Naive B cell (primary cell): ENCODE measurements around the gene MAP4K1. TPM values are rescaled to one million over a fixed set of nuclear protein-coding genes. Genes with fewer than 3 reads are reported as not detected.
"Not testable (repeated sequence)": the region's sequence is repeated elsewhere in the genome, so short reads cannot be mapped to it uniquely, and the experiment has no call there.

Experiments used
- ATAC-seq, 2 donors: fragments of 150-1000 bp; cut with Tn5 transposase; 2 replicates each; pipeline ENCODE4 v1.10.0; 2021; ENCODE audit warnings: low read depth in 2 of 2, mild to moderate bottlenecking in 2 of 2, moderate library complexity in 2 of 2
- DNase-seq: peaks from one replicate; pipeline ENCODE4 v3.0.0; 2022
- H3K27ac Mint-ChIP-seq, 6 donors: one replicate each; pipeline ENCODE4 v1.8.0; 2020 to 2022; ENCODE audit warnings: mild to moderate bottlenecking in 6 of 6, mixed read lengths in 6 of 6, moderate library complexity in 5 of 6, inconsistent platforms in 2 of 6
- H3K27me3 Mint-ChIP-seq, 3 donors: one replicate each; pipeline ENCODE4 v1.8.0; 2021 to 2022; ENCODE audit warnings: mixed read lengths in 3 of 3, mild to moderate bottlenecking in 1 of 3
- H3K36me3 Mint-ChIP-seq, 2 donors: one replicate each; pipeline ENCODE4 v1.8.0; 2020 to 2022; ENCODE audit warnings: mixed read lengths in 2 of 2, inconsistent platforms in 1 of 2, mild to moderate bottlenecking in 1 of 2
- H3K4me1 Mint-ChIP-seq, 3 donors: one replicate each; pipeline ENCODE4 v1.8.0; 2020 to 2022; ENCODE audit warnings: mixed read lengths in 3 of 3, inconsistent platforms in 1 of 3, mild to moderate bottlenecking in 1 of 3, moderate library complexity in 1 of 3
- H3K4me3 Mint-ChIP-seq, 8 donors: one replicate each; pipeline ENCODE4 v1.8.0; 2020 to 2022; ENCODE audit warnings: mild to moderate bottlenecking in 8 of 8, mixed read lengths in 8 of 8, moderate library complexity in 8 of 8, inconsistent platforms in 2 of 8
- H3K9me3 Mint-ChIP-seq, 7 donors: one replicate each; pipeline ENCODE4 v1.8.0; 2020 to 2022; ENCODE audit warnings: mixed read lengths in 7 of 7, mild to moderate bottlenecking in 5 of 7, inconsistent platforms in 2 of 7, moderate library complexity in 1 of 7
- polyA plus RNA-seq, 6 donors: library from polyadenylated mRNA; unstranded; fragments of 300-500 nt; fragmentation: Illumina TruSeq; gene quantifications; one replicate each; pipeline ENCODE4 v1.2.3, GENCODE V29; 2021; ENCODE audit warnings: low read depth in 6 of 6

MAP4K1 gene
- polyA plus RNA-seq, 6 donors from 2014 or later: 119 to 194 (median 138) TPM

DNA sequence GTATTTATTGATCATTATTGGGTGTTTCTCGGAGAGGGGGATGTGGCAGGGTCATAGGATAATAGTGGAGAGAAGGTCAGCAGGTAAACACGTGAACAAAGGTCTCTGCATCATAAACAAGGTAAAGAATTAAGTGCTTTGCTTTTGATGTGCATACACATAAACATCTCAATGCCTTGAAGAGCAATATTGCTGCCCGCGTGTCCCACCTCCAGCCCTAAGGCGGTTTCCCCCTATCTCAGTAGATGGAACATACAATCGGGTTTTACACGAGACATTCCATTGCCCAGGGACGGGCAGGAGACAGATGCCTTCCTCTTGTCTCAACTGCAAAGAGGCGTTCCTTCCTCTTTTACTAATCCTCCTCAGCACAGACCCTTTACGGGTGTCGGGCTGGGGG is 13.5 kb upstream of the MAP4K1 start:
- not testable (repeated sequence) for H3K4me3 Mint-ChIP-seq, H3K9me3 Mint-ChIP-seq, ATAC-seq, DNase-seq, H3K27me3 Mint-ChIP-seq
- Mint-ChIP-seq H3K27ac (peak overlapping the region in 3 of 6 donors; percentile 14 to 59 (median 54)), H3K4me1 (peaks cover 12 to 16% (median 13%) of the 10 kb centered on the region in 3 donors), H3K36me3 (peaks cover 10 to 30% of the 10 kb centered on the region in 2 donors)

DNA sequence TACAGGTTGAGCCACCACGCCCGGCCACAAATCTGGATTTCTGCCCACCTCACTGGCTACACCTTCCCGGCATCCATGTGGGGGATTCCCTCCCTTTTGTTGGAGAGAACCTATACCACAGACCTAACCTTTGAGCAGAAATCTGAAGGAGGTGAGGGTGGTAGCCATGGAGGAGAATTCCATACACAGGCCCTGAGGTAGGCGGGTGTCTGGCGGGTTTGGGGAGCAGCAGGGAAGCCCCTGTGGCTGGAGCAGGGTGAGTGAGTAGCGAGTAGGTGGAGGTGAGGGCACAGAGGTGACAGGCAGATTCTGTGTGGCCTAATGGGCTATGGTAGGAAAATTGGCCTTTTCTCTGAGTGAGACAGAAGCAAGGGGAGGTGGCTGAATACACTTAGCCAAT is 11.8 kb upstream of the MAP4K1 start:
- Mint-ChIP-seq H3K36me3 (peaks cover 17 to 40% of the 10 kb centered on the region in 2 donors), H3K27me3 (no peaks in the 10 kb centered on the region), H3K27ac (peak overlapping the region in 2 of 6 donors; percentile 29 to 57), H3K9me3 (no peaks in the 10 kb centered on the region), H3K4me3 (no peak overlapping the region), H3K4me1 (peaks cover 3 to 12% (median 3%) of the 10 kb centered on the region in 3 donors)
- ATAC-seq (no peak), DNase-seq (no peak)

DNA sequence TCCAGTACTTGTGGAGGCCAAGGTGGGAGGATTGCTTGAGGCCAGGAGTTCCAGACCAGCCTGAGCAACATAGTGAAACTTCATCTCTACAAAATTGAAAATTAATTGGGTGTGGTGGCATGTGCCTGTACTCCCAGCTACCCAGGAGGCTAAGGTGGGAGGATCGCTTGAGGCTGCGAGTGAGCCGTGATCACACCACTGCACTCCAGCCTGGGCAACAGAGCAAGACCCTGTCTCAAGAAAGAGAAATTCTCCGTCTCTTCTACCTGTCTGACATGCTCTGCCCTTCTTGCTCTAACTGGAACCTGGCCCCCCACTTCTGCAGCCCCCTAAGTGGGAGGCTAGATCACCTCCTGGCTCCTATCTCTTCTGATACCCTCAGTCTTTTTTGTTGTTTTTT is 8.6 kb upstream of the MAP4K1 start:
- ATAC-seq (no peak), DNase-seq (no peak)
- peak overlapping the region in 1 of 8 donors; percentile 22 for H3K4me3 Mint-ChIP-seq
- peak overlapping the region in 1 of 6 donors; percentile 37 for H3K27ac Mint-ChIP-seq
- peaks cover 5 to 6% (median 5%) of the 10 kb centered on the region in 3 donors for H3K4me1 Mint-ChIP-seq
- no peaks in the 10 kb centered on the region for H3K27me3 Mint-ChIP-seq
- H3K9me3 Mint-ChIP-seq: no peaks in the 10 kb centered on the region
- peaks cover 12 to 41% of the 10 kb centered on the region in 2 donors for H3K36me3 Mint-ChIP-seq

DNA sequence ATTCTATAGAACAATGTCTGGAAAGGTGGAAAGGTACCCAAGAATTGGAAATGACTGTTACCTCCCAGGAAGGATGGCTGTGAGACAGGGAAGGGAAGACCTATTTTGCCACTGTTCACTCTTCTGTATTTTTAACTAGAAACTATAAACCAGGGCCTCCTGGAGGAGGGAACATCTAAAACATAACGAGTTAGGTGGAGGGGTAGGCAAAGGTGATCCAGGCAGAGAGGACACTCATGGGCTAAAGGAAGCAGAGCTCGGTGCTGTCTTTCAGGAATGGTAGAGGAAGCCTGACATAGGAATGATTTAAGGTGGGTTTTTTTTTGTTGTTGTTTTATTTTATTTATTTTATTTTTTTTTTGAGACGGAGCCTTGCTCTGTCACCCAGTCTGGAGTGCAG is 7.1 kb upstream of the MAP4K1 start:
- peak overlapping the region in 1 of 6 donors; percentile 26 for H3K27ac Mint-ChIP-seq
- H3K27me3 Mint-ChIP-seq: no peaks in the 10 kb centered on the region
- H3K9me3 Mint-ChIP-seq: no peaks in the 10 kb centered on the region
- H3K36me3 Mint-ChIP-seq: peaks cover 12 to 41% of the 10 kb centered on the region in 2 donors
- ATAC-seq (no peak), DNase-seq (no peak)
- H3K4me1 Mint-ChIP-seq: peaks cover 11 to 13% (median 12%) of the 10 kb centered on the region in 3 donors
- peak overlapping the region in 1 of 8 donors; percentile 52 for H3K4me3 Mint-ChIP-seq

DNA sequence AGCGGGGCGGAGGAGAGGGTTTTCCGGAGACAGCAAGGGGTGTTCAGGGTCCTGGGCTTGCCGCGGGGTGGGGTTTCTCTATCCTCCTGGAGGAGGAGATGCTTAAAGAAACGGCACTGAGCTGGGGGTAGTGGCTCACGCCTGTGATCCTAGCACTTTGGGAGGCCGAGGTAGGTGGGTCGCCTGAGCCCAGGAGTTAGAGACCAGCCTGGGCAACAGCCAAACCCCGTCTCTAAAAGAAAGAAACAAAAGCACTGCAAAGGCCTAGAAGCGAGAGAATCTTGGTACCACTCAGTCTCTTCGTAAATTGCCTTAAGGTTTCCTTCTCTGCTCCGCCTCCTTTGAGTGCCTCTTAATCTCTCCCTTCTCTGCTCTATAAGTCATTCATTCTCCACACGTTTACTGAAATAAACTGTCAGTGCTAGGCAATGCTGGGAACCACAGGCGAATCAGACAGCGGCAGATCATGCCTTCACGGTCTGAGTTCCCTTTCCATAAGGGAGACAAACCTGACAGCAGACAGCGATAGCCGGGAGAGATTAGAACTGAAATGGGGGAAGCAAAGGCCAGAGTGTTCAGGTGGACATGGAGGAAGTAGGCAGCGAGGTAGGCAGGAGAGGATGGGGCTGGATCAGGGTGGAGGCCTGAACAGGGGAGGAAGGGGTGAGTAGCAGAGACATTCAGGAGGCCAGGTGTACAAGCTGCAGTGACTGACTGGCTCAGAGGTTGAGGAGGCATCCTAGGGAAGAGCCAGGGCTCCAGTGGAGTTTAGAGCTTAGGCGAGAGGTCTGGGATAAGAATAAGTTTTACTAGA is 1.8 kb upstream of the MAP4K1 start:
- no peak for ATAC-seq
- Mint-ChIP-seq H3K4me3 (peak overlapping the region; percentile 94 to 100 (median 98)), H3K4me1 (peaks cover 33 to 60% (median 59%) of the 10 kb centered on the region in 3 donors)

DNA sequence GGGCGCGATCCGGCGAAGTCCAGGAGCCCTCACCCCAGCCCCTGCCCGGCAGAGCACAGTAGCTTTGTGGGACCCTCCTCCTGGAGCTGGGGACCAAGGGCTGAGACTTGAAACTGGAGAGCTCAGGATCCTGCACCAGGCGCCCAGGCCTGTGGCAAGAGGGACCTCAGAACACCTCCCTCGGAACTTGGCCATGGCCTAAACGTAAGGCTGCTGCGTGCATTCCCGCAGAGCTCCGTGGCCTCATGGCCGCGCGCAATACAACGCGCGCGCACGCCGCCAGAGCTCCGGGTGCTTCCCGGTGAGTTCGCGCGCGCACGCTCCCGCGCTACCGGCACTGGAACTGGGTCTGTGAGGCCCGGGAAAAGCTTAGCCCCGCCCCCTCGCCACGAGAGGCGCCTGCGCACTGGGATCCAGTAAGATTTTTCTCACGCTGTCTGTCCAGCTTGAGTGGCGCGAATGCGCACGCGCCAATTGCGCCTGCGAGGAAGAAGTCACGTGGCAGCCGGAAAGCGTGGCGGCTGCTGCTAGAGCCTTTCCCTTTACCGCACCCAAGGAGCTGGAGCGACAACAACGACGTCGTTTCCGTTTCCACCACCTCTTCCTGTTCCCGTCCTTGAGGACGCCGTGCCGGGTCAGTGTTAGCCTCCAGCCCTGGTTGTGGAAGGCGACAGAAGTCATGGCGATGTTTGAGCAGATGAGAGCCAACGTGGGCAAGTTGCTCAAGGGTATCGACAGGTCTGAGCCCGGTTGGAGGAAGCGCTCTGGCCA is 1.0 kb upstream of the MAP4K1 start, which contains the start of gene EIF3K:
Gene EIF3K (plus strand): TSS at position 599 of the 771 bp plus-strand sequence. CDS start 81 bp downstream, at position 680.
- peak within 1 kb of the TSS; percentile 94 to 100 (median 98) for H3K4me3 Mint-ChIP-seq
- H3K4me1 Mint-ChIP-seq: peaks cover 33 to 66% (median 62%) of the 10 kb centered on the region in 3 donors
- peak within 1 kb of the TSS; percentile 96 to 100 (median 99) for H3K27ac Mint-ChIP-seq
- DNase-seq (peak; percentile 95), ATAC-seq (peak; percentile 43 to 49)
- H3K36me3 Mint-ChIP-seq: peaks cover 6 to 18% of the 10 kb centered on the region in 2 donors
- H3K27me3 Mint-ChIP-seq: no peaks in the 10 kb centered on the region
- no peaks in the 10 kb centered on the region for H3K9me3 Mint-ChIP-seq

More for the DNA sequence above, 1.8 kb upstream of the MAP4K1 start:
- Mint-ChIP-seq H3K9me3 (no peaks in the 10 kb centered on the region), H3K27ac (peak overlapping the region; percentile 96 to 100 (median 99)), H3K36me3 (peaks cover 7 to 18% of the 10 kb centered on the region in 2 donors), H3K27me3 (no peaks in the 10 kb centered on the region)
- no peak for DNase-seq

DNA sequence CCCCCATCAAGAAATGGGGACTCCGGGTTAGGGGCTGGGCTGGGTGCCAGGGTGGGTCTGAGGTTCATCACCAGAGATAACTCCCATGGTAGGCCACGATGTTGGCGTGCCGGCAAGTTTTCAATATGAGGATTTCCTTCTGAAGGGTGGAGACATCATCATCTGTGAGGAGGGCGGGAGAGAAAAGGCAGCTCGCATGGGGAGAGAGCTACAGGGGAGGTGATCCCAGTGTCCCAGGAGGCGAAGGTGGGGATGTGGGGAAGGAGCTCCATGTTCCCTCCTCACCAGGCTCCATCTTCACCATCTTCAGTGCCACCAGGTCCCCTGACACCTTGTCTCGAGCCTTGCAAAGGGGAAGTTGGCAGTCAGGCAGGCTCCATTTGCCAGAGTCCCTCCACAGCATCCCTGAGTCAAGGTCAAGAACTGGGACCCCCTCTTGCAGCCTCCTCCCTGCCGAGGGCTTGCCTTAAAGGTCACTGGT is 430 bp downstream of the MAP4K1 start:
- no peaks in the 10 kb centered on the region for H3K27me3 Mint-ChIP-seq
- peaks cover 12 to 31% of the 10 kb centered on the region in 2 donors for H3K36me3 Mint-ChIP-seq
- peak; percentile 23 to 27 for ATAC-seq
- H3K4me3 Mint-ChIP-seq: peak overlapping the region; percentile 94 to 100 (median 98)
- H3K9me3 Mint-ChIP-seq: no peaks in the 10 kb centered on the region
- peak overlapping the region; percentile 86 to 100 (median 96) for H3K27ac Mint-ChIP-seq
- peak; percentile 53 for DNase-seq
- H3K4me1 Mint-ChIP-seq: peaks cover 43 to 74% (median 74%) of the 10 kb centered on the region in 3 donors

DNA sequence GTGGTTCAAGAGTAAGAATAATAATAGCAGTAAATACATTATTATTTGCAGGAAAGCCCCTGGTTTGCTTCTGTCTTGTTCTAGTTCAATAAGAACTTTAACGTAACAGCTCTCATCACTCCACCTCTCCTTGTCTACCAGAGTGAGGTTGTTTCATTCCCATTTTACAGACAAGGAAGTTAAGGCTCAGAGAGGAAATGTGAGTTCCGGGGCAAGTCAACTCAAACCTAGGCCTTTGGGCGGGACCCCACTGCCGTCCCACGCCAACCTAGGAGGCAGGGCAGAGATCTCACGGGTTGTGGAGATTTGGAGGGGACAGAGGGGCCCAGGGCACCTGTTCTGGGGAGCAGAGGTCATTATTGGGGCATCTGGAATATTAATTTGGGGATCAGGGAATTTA is 1.5 kb downstream of the MAP4K1 start:
- DNase-seq: no peak
- peaks cover 13 to 27% of the 10 kb centered on the region in 2 donors for H3K36me3 Mint-ChIP-seq
- H3K27ac Mint-ChIP-seq: peak overlapping the region in 4 of 6 donors; percentile 97 to 100 (median 98)
- no peak for ATAC-seq
- peaks cover 44 to 72% (median 68%) of the 10 kb centered on the region in 3 donors for H3K4me1 Mint-ChIP-seq
- no peaks in the 10 kb centered on the region for H3K27me3 Mint-ChIP-seq
- H3K9me3 Mint-ChIP-seq: no peaks in the 10 kb centered on the region
- peak overlapping the region; percentile 94 to 100 (median 98) for H3K4me3 Mint-ChIP-seq

DNA sequence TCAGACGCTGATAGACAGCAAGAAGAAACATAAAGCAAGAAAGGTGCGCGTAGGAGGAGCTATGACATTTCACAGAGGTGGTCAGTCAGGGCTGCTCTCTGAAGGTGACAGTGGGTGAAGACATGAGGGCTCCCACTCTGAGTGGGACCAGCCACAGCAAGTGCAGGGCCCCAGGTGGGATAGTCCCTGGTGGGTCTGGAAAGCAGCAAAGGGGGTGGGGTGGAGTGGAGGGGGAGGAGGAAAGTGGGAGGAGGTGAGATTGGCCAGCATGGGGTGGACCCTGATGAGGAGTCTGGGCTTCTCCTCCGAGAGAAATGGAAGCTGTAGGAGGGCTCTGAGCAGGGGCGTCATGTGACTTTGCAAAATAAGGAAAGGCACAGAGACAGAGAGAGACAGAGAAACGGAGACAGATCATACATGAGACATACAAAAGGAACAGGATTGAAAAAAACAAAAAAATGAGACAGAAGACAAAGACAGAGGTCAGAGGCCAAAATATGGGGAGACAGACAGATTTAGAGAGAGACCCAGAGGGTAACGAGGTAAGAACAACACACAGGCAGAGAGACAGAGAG is 2.7 kb downstream of the MAP4K1 start:
- no peaks in the 10 kb centered on the region for H3K9me3 Mint-ChIP-seq
- H3K27ac Mint-ChIP-seq: peak overlapping the region in 5 of 6 donors; percentile 56 to 97 (median 80)
- H3K27me3 Mint-ChIP-seq: no peaks in the 10 kb centered on the region
- H3K4me3 Mint-ChIP-seq: peak overlapping the region in 7 of 8 donors; percentile 22 to 97 (median 78)
- H3K36me3 Mint-ChIP-seq: peaks cover 20 to 36% of the 10 kb centered on the region in 2 donors
- peaks cover 45 to 70% (median 64%) of the 10 kb centered on the region in 3 donors for H3K4me1 Mint-ChIP-seq
- DNase-seq (no peak), ATAC-seq (no peak)

DNA sequence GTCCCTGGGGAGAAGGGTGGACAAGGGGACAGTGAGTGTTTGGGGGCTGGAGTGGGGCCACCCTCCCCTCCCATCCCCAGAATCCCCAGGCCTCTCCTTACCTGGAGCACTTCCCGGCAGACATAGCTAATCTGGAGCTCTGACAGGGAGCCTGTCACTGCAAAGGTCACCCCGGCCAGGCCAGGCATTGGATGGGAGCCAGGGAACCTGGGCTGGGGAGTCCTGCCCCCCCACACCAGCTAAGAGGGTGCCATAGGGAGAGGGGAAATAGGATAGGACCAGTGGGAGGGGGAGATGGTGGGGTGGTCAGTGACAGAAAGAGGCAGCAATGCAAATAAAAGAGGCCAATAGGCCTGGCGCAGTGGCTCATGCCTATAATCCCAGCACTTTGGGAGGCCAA is 3.5 kb downstream of the MAP4K1 start:
- peak overlapping the region in 3 of 8 donors; percentile 47 to 80 (median 58) for H3K4me3 Mint-ChIP-seq
- no peak for DNase-seq
- H3K4me1 Mint-ChIP-seq: peaks cover 42 to 62% (median 56%) of the 10 kb centered on the region in 3 donors

DNA sequence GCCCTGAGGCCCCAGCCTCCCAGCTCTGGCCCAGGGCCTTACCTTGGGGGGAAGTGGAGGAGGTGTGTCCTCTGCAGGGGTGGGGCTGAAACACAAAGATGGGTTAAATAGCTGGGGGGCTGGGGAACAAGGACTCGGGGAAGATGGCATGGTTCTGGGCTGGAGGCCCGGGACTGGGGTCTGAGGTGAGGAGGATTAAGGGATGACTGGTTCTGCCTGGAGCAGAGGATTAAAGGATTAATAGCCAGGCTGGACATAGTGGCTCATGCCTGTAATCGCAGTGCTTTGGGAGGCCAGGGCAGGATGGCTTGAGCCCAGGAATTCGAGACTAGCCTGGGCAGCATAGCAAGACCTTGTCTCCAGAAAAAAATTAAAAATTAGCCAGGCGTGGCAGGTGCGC is 11.6 kb downstream of the MAP4K1 start:
- H3K36me3 Mint-ChIP-seq: peaks cover 6 to 28% of the 10 kb centered on the region in 2 donors
- H3K9me3 Mint-ChIP-seq: no peaks in the 10 kb centered on the region
- DNase-seq (no peak), ATAC-seq (no peak)
- H3K4me1 Mint-ChIP-seq: peaks cover 2 to 13% (median 12%) of the 10 kb centered on the region in 3 donors
- no peak overlapping the region for H3K4me3 Mint-ChIP-seq
- no peak overlapping the region for H3K27ac Mint-ChIP-seq
- H3K27me3 Mint-ChIP-seq: no peaks in the 10 kb centered on the region

More for the DNA sequence above, 3.5 kb downstream of the MAP4K1 start:
- no peaks in the 10 kb centered on the region for H3K27me3 Mint-ChIP-seq
- peaks cover 20 to 42% of the 10 kb centered on the region in 2 donors for H3K36me3 Mint-ChIP-seq
- ATAC-seq: no peak
- no peaks in the 10 kb centered on the region for H3K9me3 Mint-ChIP-seq
- peak overlapping the region in 2 of 6 donors; percentile 69 to 97 for H3K27ac Mint-ChIP-seq

DNA sequence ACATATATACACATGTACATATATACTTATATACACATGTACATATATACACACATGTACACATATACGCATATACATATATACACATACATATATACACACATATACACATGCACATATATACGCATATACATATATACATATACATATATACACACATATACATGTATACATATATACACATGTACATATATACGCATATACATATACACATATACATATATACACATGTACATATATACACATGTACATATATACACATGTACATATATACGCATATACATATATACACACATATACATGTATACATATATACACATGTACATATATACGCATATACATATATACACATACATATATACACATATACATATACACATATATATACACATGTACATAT is 14.9 kb downstream of the MAP4K1 start:
- ATAC-seq, H3K27ac Mint-ChIP-seq, DNase-seq, H3K27me3 Mint-ChIP-seq, H3K4me3 Mint-ChIP-seq, H3K9me3 Mint-ChIP-seq: not testable (repeated sequence)
- H3K4me1 Mint-ChIP-seq: peaks cover 2 to 22% (median 11%) of the 10 kb centered on the region in 3 donors
- peaks cover 0 to 29% of the 10 kb centered on the region in 2 donors for H3K36me3 Mint-ChIP-seq

DNA sequence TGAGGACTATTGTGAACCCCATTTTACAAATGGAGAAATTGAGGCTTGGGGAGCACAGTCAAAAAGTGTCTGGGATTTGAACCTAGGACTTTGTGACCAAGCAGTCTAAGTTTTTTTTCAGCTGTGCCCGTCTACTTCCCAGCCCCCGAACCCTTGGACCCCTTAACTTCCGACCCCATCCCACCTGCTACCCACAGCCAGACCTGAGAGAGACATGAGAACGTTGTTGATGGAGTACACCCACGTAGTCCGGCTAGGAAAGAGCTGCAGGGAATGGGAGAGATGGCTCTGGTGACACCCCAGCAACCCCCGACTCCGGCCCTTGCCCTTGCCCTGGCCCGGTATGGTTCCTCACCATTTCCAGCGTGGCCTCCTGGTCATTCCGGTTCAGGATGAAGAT is 18.0 kb downstream of the MAP4K1 start:
- no peak overlapping the region for H3K27ac Mint-ChIP-seq
- no peak overlapping the region for H3K4me3 Mint-ChIP-seq
- H3K4me1 Mint-ChIP-seq: peaks cover 2 to 15% (median 5%) of the 10 kb centered on the region in 3 donors
- DNase-seq (no peak), ATAC-seq (no peak)
- H3K9me3 Mint-ChIP-seq: no peaks in the 10 kb centered on the region
- peaks cover 0 to 29% of the 10 kb centered on the region in 2 donors for H3K36me3 Mint-ChIP-seq
- H3K27me3 Mint-ChIP-seq: no peaks in the 10 kb centered on the region
